GM21619 (cell line): ENCODE results near the gene CPNE9.
A peak's percentile ranks its signal among the peaks of the same experiment; 100 is the strongest.

Experiments
- ATAC-seq: cut with Tn5 transposase; IDR thresholded peaks from one replicate; pipeline ENCODE4 v1.9.1; 2021; ENCODE audit not compliant: unreplicated experiment

The CPNE9 gene

DNA sequence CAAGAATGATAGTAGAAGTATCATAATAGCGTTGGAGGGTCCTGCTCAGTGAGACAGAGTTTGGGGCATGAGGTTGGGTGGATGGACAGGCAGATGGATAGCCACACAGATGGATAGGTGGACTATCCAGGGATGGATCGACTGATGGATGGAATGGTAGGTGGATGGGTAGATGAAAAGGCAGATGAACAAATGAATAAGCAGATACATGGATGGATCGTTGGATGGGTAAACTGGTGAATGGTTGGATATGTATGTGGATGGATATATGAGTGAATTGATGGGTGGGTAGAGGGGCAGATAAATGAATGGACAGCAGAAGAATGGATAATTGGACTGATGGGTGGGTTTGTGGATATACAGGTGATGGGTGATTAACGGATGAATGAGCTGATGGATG lies 9.5 kb downstream of the CPNE9 start:
- ATAC-seq, result no peak

DNA sequence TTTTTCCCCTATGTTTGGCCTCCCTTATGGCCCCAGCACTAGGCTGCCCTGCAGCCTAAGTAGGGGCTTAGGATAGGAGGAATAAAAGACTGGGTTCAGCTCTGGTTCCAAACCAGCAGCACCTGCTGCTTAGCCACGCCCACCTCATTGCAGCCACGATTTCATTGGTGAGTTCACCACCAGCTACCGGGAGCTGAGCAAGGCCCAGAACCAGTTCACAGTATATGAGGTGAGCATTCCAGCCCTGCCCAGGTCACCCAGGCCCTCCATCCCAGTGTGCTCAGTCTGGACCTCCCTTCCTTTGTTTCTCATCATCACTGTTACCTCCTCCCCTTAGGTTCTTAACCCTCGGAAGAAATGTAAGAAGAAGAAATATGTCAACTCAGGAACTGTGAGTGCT lies 11.5 kb downstream of the CPNE9 start:
- no peak for ATAC-seq

DNA sequence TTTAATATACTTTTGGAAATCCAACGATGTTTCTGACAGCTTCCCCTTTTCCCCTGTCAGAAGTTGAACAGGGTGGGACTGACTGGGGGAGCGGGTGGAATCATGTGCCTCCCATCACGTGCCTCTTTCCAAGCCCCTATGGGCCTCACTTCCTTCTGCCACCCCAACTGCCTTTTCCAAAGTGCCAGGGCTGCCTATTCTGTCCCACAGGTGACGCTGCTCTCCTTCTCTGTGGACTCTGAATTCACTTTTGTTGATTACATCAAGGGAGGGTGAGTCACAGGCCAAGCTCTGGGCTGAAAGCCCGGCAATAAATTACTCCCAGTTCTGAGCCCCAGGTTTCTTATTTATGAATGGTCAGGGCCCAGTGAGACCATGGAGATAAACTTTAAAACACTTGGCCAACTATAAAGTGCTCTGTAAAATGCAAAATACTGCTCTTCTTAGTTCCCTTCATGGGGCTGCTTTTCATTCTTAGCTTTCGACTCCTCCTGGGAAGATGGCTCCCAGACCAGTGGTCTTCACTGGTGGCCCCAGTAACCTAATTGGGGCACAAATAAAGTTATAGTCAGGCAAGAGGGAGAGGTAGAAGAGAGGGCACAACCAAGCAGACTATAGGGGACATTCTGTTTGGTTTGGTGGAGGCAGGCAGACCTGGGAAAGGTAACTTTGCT lies 12.3 kb downstream of the CPNE9 start:
- no peak for ATAC-seq

DNA sequence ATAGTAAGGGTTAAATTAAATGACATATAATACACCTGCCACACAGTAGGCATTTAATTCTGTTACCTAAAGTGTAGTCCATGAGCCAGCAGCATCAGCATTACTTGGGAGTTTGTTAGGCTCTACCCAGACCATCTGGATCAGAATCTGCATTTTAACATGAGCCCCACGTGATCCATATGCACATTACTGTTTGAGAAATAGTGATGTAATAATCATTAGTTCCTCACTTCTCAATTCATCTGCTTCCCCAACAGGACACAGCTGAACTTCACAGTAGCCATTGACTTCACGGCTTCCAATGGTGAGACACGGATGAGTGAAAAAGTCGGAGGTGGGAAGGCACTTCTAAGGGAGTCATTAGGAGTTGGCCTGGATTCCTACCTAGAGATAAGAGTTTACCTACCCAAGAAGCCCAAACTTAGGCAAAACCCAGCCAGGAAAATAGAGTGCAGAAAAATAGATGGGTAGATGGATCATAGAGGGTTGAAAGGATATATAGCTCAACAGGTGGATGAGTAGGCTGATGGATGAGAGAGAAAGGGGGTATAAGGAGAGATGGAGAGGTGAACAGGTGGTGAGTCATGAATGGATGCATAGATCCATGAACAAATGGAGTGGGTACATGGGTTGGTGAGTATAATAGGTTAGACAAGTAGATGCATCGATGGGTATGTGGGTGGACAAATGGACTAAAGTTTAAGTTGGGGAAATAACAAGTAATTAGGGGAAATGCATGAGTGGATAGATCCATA lies 13.3 kb downstream of the CPNE9 start:
- no peak for ATAC-seq

DNA sequence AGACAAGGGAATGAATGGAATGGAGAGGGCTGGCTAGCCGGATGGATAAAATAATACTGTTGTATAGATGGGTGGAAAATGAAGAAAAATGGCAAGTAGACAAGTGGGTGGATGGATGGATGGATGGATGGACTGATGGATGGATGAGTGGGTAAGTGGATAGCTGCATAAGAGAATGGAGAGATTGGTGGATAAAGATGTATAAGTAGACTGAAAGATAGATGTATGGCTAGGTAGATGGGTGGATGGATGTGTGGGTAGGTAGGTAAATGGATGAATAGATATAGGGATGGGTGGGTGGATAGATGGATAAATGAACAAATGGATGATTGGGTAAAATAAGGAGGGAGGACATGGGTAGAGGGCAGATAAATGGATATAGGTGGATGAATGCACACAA lies 13.9 kb downstream of the CPNE9 start:
- ATAC-seq, result no peak

DNA sequence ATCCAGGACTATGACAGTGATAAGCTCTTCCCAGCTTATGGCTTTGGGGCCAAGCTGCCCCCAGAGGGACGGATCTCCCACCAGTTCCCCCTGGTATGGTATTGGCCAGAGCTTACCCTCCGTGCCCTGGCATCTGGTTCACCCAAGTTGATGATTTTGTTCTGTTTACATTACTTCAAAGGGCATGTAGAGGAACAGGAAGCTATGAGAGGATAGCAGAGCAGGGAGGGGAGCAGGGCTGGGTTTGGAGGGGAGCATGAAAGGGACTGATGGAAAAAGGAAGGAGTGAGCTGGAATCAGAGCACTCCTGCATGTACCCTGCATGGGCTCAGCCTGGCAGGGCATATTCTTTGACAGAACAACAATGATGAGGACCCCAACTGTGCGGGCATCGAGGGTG lies 14.5 kb downstream of the CPNE9 start:
- ATAC-seq, result no peak

DNA sequence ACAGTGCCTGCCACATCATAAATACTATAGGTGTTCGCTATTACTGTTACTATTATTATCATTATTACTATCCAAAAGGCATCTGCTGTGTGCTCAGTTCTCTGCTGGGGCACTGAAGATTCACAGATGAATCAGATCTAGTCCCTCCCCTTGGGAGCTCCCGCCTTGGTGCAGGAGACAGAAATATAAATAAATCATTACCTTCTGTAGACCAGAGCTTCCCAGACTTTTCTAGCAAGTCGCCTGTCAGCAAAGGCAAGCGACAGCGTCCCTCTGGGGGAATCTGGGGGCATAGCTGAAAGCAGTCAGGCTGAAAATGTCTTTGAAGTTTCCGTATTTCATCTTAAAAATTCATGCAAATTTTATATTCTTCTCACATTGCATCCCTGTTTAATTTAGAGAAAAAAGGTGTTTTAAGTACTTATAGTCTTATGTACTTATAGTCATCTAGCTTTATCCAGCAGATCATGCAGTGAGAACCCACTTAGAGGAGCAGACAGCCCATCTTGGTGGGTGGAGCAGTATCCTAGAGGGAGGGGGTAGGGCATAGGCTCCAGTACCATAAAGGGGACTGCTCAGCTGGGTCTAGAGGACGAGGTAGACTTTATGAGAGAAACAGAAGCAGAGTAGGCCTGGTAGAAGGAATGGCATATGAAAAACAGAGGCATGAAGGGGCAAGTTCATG lies 17.5 kb downstream of the CPNE9 start:
- ATAC-seq, result no peak

DNA sequence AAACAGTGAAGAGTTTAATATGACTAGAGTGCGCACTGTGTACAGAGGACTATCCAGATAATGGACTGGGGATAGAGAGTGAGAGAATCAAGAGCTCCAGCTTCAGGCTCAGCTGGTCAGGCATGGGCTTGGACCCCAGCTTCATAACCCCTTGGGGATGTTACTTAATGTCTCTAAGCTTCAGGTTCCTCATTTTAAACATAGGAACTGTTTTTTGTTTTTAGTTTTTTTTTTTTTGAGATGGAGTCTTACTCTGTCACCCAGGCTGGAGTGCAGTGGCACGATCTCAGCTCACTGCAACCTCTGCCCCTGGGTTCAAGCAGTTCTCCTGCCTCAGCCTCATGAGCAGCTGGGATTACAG lies 18.0 kb downstream of the CPNE9 start:
- no peak for ATAC-seq

DNA sequence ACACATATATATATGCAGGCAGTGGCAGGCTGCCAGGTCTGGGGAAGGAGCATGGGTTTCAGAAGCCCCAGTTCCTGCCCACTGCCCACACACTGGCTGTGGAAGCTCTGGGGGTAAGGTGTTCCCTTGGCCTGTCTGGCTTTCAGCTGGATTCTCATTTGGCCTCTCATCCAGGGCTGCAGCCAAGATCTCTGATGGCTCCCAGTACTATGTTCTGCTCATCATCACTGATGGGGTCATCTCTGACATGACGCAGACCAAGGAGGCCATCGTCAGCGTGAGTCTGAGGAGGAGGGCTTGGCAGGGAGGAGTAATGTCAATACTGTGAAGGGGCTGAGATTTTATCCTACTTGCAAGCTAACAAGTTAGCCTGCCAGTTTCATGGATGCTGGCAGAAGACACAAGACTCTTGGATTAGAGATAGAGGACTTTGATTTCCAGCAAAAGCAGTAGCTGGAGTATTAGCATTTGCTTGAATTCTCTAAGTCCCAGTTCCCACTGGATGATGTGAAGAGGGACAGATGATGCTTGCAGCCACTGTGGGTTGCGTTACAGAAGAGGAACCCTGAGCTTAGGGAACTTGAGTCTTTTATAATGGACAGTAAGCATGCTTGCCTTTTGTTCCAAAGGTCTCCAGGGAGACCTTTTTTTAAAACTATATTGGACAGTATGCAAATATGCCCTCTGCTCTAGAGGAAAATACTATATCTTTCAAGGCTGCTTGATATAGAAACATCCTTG lies 22.3 kb downstream of the CPNE9 start:
- no peak for ATAC-seq

DNA sequence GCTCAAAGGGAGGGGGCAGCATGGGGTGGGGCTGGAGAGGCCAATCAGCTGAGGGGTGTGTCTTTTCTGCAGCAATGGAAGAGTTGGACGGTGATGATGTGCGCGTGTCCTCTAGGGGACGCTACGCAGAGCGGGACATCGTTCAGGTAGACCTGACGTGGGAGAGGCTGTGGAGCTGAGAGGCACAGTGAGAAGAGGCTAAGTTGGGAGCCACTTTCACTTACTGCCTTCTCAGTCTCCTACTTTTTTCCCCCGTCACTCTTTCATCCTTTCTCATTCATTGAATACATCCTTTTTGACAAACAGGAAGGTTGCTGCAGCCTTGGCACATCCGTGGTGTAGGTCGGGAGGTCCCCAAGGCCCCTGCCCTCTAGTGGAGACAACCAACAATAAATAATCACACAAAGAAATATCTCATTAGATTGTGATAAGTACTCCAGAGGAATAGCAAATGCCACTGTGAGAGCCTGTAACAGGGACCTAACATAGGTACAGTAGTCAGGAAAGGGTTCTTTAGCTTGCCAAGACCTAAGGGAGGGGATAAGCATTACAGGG lies 23.5 kb downstream of the CPNE9 start:
- ATAC-seq, result no peak

DNA sequence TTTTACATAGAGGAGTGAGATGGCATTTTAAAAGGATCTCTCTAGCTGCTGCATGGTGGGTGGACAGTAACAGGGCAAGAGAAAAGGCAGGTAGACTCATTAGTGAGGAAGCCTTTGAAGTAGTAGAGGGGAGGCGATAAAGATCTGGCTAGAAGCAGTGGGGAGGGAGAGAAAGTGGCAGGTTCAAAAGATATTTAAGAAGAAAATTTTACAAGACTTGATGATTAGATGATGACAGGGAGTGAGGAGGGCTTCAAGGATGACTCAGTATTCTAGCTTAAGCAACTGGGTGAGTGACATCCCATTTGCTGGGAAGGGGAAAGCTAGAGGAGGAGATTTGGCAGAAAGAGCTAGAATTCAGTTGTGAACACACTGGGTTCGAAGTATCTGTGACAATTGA lies 24.1 kb downstream of the CPNE9 start:
- no peak for ATAC-seq

DNA sequence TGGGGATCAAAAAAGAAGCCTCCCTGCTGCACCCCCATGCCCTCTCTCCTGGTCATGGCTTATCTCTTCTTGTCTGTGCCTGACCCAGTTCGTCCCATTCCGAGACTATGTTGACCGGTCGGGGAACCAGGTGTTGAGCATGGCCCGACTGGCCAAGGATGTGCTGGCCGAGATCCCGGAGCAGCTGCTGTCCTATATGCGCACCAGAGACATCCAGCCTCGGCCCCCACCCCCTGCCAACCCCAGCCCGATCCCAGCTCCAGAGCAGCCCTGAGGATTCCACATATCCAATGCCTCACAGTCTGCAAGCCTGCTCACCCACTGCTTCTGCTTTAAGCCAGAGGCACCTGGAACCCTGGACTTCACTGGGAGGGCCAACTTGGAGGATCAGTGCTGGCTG lies 25.8 kb downstream of the CPNE9 start:
- ATAC-seq, result no peak

DNA sequence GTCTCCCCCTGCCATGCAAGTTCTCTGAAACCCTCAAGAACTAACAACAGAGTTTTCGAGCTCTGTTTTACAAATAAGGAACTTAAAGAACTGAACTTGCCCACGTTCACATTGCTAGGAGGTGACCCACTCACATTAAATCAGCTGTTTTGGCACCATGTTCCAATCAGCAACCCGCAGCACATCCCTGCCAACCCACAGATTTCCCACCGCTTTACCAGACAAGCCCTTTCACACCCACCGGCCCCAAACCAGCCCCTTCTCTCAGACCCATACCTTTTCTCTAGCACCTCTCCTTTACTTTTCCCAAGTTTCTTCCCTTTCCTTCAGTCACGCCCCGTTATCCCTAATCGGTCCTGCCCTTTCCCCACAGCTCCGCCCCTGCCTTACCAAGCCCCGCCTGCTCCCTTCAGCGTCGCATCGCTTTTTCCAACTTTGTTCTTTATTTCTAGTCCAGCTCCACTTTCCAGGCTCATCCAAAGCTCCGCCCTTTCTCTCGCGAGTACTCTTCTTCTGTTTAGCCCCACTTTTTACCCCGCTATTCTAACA lies 27.1 kb downstream of the CPNE9 start:
- ATAC-seq, result peak; percentile 37

DNA sequence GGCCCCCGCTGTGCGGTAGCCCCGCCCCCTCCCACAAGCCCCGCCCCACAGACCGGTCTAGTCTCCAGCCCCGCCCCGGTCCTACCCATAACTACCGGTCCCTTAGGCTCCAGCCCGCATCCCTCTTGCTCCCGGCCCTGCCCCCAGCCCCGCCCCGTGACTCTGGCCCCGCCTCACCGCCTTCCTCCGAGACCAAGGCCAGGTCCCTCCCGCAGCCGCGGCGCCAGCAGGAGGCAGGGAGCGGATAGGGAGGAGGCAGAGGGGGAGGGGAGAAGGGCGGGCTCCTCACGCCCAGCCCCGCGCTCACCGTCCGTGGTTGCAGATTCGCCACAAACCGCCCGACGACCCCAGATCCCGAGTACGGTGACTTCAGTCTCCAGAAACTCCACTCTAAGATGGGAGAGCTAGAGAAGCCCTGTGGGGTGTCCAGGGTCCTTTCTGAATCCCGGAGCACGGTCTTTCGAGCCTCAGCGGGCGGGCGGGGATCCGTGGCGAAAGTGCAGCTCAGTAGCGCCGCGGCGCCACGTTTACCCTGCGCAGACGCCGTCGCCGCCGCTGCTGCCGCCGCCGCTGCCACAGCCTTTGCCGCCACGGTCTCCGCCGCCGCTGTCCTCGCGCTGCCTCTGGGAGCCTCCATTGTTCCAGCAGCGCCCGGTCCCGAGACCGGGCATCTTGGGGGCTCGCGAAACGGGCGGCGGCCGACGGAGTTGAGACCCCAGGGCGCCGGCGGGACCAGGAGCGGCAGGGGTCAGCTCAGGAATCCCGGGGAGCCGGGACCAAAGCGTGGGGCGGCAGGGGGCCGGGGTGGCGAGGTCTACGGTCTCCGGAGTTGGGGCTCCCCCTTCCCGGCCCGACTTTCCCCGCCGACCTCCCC lies 27.8 kb downstream of the CPNE9 start, which contains the start of gene BRPF1:
TSS of gene BRPF1 (plus strand) at position 530 of the 874 bp plus-strand sequence. CDS start 2,406 bp downstream, outside the sequence.
- ATAC-seq, result peak; percentile 92

DNA sequence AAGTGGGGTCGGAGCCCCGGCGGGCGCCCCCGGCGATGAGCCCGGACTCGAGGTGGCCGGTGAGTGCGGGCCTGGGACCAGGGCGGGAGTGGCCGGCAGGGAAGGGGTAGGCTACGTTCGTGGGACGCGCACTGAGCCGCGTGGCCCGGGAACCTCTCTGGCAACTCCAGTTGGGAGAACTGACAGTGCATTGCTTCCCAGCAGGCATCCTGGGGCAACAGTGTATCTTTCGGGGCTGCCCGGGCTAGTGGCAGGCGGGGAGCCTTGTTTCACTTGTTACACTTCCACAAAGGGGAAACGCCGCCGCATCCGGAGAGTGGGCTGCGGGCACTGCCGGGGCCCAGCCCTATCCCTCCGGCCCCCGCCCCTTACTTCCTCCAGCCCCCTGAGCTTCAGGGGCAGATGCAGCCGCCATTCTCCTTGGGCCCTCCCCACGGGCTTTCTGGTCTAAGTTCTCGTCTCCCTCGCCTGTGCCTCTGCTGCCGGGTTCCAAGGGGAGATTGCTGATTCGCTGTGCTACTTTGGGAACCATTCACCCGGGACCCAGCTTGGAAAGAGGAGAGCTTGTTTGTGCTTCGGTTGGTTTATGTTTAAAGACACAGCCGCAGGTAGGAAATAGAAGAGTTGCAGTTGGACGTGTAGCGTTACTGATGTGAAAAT lies 28.6 kb downstream of the CPNE9 start:
- peak; percentile 6 for ATAC-seq

DNA sequence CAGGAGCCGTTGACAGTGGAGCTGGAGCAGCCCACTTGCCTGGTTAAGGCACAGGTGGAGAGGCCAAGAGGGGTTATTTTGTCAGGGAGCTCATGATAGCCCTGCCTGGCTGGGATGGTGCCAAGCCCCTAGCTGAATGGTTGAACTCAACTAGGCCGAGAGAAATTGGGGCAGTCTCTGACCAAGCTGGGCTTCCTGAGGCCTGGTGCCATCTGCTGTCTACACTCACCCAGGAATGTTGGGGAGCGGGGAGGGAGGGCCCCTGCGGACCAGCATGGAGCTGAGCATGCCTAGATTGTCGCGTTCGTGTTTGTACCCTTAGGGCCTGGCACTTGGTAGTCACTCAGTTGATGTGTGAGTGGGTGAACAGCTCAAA lies 29.1 kb downstream of the CPNE9 start:
- ATAC-seq, result no peak

DNA sequence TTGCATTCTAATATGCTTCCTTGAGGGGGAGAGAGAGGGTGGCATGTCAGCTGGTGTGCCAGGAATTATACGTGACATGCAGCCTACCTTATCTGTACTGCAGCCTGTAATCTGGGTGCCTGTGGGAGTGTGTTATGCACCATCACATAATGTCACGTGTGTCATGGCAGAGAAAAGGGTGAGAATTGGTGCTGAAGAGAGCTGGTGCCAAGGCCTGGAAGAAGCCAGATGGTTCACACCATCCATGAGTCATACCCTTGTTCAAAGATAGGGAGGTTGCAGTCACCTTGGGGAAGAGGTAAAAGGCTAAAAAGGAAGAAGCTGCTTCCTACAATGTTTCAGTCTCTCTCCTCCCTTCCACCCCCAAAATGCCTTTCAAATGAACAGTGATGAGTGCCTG lies 33.2 kb downstream of the CPNE9 start:
- ATAC-seq, result no peak

DNA sequence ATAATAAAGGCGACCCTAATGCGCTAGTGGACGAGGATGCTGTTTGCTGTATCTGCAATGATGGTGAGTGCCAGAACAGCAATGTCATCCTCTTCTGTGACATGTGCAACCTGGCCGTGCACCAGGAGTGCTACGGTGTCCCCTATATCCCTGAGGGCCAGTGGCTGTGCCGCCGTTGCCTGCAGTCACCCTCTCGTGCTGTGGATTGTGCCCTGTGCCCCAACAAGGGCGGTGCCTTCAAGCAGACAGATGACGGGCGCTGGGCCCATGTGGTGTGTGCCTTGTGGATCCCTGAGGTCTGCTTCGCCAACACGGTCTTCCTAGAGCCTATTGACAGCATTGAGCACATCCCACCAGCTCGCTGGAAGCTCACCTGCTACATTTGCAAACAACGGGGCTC lies 35.5 kb downstream of the CPNE9 start:
- no peak for ATAC-seq

DNA sequence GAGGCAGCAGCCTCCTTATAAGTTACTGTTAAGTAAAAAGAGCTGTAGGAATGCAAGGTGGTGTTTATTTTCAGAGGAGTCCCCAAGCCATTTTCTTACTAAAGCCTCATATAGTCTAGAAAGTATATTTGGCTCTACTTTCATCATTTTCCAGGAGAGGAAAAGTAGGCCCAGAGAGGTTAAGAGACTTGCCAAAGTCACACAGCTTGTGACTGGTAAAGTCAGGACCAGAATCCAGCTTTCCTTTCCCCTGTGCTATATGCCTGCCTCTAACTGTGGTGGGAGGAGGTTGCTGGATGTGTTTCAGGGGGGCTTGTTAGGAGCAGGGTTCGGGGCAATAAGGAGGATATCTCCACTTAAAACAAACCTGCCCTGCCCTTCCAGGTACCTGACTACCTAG lies 38.9 kb downstream of the CPNE9 start:
- ATAC-seq, result no peak
